NOMO-1 treated with dmso at 0.1 percent for 144 hours (cell line): ENCODE measurements around the gene NAT8L.

Experiments used
- DNase-seq: peaks from one replicate; lab custom pipeline; 2025; ENCODE audit not compliant: unreplicated experiment; lab: John Stamatoyannopoulos, UW

The NAT8L gene

DNA sequence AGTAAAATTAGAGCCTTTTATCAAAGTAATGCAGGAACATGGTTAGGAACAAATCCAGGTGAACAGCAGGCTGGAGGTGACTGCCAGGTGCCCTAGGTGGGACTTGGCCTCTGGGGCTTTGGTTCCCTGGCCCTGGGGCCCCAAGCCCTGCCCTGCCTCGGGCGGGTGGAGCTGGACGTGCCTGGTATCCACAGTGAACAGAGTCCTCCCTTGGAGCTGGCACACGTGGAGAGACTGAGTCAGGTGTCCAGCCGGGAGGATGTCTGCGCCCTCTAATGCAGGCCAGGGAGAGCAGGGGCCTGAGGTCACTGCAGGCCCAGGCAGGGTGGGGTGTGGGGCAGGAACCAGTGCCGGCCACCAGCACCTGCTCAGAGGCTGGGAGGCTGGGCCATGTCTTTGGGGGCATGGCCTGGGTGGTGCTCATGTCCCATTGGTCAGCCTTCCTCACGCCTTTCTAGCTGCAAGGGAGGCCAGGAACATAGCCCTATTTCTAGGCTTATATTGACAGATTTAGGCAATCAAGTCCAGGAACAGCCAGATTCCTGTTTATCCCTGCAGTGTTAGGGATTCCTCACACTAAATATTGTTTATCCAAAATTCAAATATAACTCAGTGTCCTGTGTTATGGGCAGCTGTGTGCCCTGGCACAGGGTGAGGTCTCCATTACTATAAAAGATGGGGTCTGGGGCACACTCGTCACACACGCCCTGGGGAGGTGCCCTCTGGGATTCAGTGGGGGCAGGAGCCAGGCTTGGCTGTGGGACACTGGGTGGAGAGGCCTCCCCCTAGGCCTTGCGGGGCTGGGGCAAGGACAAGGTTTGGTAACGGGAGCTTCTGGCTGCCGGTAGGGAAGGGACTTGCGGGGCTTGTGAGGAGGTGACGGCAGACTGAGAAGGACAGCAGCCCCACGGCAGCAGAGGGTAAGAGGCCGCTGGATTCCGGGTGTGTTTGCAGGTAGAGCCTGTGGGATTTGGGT is 14.3 kb upstream of the NAT8L start:
- DNase-seq = no peak

DNA sequence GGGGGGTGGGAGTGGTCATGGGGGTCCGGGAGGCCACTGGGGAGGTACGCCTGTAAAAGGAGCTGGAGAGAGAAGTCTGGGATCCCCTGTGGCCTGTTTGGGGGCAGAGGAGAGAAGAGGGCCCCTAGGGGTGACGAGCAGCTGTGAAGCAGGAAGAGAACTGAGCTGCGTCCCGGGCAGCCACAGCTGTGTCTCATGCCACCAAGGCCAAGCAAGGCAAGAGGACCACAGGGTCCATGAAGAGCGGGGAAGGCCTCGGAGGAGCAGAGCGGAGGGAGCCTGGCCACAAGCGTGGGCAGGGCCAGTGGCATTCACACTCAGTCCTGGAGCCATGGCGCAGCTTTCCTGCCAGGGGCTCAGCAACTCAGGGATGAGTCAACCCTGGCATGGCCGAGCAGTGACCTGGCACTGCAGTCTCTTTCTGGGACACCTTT is 13.6 kb upstream of the NAT8L start:
- no peak for DNase-seq

DNA sequence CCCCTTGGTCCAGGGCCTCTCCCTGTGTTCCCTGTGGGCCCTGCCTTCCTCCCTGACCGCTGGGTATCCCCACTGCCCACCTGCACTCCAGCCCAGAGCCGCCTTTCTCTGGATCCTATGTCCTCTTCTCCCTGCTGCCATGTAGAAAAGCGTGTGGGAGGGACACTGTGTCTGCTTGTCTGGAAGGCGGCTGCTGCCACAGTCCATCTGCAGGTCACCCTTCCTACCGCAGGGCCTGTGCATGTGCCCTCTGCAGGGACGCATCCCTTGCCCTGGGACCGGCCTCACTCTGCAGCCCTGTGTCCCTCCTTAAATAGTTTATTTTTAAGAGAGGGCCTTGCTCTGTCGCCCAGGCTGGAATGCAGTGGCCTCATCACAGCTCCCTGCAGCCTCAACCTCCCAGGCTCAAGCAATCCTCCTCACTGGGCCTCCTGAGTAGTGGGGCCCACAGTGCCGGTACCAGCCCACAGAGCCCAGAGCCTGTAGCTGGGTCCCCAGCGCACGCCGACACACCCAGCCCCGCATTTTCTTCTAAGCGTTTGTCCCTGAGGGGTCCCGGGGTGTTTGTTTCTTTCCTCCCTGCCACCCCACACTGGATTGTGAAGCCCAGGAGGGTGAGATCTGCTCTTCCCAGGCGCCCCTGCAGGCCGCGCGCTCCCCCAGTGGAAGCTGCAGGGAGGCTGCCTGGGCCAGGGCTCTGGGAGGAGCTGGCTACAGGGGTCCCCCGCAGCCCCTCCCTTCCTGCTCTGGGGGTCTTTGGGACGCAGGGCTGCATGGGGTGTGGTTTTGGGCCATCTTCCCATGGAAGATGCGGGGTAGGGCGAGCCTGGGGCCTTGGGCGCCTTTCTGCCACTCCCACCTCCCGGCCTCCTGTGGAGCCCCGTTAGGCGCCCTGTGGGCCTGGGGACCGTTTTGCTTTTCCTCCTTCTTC is 12.8 kb upstream of the NAT8L start:
- DNase-seq = no peak

DNA sequence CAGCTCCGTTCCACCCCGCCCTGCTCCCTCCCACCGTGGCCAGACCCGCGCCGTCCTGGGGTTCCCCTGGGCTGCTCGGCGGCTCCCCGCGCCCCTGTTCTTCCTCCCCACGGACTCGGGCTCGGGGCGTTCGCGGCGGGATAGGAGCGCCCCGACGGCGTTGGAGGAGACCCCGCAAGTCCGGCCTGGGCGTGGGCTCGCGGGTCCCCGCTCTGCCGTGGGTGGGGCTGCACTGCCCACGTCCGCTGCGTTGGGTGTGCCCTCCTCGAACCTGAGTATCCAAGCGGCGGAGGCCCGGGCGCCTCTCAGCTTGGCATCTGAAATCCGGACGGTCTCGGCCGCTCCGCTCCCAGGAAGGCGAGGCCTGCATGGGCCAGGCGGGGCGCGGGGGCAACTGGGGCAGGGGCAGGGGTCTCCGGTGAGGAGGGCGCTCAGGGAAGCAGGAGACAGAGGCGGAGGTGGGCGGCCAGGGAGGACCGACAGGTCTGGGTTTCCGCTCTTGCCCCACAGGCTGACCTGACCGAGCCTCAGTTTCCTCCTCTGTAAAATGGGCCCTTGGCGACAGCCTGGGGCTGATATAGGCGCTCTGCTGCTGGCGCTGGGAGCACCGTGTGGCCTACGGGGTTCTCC is 12.0 kb upstream of the NAT8L start:
- DNase-seq = no peak

DNA sequence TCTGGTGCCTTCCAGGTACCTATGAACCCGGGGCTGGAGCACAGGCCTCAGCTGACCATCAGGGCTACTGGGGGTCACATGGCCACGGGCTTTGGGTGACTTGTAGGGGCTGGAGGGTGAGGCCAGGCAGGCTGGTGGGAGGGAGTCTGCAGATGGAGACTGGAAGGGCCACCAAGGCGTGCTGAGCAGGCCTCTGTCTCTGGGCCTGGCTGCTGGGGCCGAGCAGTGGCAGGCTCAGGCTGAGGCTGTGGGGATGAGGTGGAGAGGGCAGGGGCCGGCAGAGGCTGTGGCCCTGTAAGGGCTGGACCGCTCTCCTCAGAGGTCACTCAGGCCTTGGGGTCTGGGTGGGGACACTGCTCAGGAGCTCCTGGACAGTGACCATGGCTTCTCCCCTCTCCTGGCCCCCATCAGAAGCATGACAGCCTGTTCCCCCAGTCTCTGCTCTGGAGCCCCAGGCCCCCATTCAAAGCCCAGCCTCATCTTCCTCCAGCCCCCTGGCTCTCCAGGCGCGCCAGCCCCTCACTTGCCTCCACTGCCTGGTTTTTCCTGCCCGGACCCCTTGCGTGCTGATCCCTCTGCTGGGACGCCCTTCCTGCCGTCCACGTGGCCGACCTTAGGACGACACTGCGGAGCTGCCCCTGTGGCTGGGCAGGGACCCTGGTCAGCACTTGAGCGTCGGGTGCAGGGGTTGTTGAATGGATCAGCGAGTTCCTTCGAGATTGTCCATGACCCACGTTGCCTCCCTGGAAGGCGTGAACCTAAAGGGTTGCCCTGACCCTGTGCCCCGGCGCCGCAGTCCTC is 11.1 kb upstream of the NAT8L start:
- no peak for DNase-seq

DNA sequence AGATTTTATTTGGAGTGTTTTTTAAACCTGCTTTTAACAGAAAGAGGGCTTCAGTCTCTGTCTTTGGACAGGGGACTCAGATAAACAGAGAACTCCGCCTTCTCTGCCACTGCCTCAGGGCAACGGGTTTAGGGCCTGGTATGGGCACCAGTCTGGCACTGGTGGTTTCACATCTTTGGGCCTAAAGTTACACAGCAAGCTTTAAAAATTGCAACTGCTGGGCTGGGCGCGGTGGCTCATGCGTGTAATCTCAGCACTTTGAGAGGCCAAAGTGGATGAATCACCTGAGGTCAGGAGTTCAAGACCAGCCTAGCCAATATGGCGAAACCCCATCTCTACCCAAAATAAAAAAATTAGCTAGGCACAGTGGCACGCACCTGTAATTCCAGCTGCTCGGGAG is 10.3 kb upstream of the NAT8L start:
- no peak for DNase-seq

DNA sequence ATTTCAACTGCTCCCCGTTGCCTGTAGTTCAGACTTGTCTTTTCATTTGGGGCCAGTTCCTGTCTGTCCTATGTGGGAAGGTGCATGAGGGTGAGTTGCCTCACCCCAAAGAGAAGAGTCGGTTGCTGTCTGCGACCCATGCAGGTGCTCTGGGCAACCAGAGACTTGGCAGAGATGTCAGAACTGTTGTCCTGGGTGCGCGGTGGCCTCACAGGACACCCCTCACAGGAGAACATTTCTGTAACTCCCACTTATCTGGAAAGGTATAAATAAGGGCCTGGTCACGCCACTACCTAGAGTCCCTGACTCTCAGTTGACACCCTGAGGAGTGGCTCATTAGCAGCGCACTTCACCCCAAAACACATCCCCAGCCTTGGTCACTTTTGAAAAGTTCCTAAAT is 9.7 kb upstream of the NAT8L start:
- DNase-seq = no peak

DNA sequence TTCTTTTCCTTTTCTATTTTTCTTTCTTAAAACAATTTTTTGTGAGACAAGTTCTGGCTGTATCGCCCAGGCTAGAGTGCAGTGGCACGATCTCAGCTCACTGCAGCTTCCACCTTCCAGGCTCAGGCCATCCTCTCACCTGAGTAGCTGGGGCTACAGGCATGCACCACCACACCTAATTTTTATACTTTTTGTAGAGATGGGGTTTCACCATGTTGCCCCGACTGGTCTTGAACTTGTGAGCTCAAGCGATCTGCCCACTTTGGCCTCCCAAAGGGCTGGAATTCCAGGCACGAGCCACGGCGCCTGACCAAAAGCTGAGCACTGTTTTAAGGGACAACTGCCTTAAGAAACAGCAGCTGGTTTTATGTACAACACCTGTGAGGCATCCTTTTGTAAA is 9.3 kb upstream of the NAT8L start:
- no peak for DNase-seq

DNA sequence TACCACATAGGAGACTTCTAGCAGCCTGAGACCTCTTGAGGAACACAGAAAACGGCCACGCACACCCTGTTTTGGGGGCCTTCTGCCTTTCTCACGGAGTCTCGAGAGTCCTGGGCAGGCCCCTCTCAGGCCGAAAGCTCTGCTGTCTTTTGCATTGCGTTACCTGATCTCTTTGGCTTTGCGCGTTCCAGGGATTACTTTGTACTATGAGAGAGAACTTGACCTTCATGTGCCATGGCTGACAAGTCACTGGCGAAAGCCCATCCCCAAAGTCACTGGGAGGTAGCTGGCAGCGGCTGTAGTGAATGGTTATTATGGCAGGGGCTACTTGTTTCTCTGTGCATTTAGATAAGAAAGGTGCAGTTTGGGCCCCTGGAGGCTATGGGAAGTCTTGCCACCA is 8.0 kb upstream of the NAT8L start:
- no peak for DNase-seq

DNA sequence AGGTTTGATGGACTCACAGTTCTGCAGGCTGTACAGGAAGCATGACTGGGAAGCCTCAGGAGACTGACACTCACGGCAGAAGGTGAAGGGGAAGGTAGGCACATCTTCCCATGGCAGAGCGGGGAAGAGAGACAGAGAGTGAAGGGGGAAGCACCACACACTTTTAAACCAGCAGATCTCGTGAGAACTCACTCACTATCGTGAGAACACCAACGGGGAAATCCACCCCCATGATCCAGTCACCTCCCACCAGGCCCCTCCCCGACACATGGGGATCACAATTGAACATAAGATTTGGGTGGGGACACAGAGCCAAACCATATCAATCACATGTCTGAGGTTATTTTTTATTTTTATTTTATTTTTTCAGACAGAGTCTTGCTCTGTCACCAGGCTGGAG is 4.9 kb upstream of the NAT8L start:
- no peak for DNase-seq

DNA sequence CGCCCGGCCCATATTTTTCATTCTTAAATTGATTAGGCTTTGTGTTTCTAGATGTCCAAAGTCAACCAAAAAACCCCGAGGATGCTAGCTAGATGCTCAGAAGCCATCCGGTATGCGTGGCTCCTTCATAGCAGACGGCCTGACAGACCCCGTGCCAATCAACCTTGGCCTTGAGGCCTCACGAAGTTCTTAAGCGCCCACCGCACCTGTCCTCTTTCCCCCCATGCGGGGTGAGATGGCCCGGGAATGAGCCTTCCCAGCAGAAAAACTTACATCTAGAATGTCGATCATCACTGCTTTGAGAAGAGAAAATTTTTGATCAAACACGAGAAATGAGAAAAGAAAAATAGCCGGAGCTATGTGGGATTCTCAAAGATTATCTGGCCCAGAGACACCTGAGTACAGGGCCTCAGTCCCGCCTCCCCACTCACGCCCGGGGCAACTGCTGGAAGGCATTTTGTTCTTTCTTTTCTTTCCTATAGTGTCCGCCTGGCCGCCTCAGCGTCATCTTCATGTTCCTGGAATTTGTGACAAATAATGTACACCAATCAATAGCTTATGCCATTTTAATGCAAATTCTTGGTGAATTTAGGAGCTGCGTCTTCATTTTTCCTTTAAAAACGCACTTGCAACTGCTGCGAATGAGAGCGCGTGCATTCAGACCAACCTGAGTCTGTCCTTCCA is 1.6 kb upstream of the NAT8L start:
- DNase-seq = no peak

DNA sequence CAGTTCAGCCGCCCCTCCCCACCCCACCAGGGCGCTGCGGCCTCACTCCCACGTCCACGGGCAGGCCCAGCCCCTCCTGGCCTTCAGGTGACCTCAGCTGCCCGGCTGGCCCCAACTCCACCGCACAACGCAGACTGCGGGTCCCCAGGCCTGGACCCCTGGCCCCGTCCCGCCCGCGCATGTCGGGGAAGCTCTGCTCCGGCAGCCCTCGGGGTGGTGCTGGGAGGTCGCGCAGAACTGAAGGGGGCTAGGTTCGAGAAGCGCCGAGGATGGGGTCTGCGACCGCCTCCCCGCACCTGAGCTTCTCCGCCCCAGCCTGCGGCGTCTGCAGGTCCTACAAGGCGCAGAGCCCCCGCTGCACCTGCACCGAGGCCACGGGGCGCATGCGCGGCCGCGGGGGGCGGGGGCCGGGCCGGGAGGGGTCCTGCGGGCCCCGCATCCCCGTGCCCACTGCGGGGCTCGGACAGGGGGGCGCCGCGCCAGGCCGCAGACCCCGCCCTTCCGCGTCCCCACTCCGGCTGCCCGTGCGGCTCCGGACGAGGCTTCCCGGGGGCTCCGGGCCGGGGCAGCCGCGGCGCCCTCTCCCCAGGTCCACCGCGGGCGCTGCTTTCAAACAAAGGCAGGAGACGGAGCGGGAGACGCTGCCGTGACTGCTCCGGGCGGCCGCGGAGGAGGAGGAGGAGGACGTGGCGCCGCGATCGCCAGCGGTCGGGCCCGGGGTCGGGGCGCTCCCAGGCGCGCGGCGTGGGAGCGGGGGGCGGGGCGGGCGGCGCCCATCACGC is 672 bp upstream of the NAT8L start:
- no peak for DNase-seq

DNA sequence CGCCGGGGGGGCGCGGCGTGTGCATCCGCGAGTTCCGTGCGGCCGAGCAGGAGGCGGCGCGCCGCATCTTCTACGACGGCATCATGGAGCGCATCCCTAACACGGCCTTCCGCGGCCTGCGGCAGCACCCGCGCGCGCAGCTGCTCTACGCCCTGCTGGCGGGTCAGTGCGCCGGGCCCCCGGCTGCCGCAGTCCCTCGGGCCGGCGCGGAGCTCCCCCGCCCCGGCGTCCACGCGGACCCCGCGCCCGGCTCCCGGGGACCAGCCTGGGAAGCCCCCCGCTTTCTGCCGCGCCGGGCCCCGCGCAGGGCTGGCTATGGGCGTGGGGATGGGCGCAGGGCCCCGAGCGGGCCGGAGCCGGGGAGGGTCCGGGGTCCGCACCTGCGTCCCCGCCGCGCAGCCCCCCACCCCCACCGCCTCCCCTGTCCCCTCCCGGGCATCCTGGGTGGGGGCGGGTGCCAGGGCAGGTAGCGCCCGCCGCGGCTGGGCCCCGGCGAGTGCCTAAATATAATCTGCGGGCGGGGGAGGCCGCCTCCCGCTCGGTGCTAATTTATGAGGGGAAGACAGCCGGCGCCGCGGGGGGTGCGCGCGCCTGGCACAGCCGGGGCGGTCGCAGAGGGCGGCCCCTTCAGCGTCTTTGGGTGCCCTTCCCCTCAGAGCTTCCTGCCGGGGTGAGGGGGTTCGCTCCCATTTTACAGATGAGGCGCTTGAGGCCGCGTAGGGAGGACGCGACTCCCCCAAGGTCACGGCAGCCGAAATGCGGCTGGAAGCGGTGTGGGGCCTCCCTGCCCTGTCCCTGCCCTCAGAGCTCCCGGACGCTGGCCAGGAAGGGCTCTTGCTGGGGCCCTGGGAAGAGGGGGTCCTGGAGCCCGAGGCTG is 837 bp downstream of the NAT8L start:
- DNase-seq = no peak

DNA sequence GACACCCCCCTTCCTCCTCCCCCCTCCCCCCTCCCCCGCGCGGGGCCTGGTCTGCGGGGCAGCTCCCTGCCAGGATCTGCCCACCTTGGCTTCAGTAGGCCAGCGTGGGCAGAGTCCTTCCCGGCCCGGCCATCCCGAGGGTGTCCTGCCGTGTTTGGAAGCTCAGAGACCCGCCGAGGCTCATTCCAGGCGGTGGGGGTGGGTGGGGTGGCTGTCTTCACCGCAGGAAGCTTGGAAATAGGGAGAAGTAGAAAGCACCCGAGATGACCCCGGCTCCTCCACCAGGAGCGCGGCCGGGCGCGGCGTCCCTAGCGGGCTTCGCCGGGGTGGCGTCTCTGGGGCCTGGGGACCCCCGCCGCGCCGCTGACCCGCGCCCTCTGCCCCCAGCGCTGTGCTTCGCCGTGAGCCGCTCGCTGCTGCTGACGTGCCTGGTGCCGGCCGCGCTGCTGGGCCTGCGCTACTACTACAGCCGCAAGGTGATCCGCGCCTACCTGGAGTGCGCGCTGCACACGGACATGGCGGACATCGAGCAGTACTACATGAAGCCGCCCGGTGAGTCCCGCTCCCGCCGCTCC is 1.6 kb downstream of the NAT8L start:
- DNase-seq = no peak

DNA sequence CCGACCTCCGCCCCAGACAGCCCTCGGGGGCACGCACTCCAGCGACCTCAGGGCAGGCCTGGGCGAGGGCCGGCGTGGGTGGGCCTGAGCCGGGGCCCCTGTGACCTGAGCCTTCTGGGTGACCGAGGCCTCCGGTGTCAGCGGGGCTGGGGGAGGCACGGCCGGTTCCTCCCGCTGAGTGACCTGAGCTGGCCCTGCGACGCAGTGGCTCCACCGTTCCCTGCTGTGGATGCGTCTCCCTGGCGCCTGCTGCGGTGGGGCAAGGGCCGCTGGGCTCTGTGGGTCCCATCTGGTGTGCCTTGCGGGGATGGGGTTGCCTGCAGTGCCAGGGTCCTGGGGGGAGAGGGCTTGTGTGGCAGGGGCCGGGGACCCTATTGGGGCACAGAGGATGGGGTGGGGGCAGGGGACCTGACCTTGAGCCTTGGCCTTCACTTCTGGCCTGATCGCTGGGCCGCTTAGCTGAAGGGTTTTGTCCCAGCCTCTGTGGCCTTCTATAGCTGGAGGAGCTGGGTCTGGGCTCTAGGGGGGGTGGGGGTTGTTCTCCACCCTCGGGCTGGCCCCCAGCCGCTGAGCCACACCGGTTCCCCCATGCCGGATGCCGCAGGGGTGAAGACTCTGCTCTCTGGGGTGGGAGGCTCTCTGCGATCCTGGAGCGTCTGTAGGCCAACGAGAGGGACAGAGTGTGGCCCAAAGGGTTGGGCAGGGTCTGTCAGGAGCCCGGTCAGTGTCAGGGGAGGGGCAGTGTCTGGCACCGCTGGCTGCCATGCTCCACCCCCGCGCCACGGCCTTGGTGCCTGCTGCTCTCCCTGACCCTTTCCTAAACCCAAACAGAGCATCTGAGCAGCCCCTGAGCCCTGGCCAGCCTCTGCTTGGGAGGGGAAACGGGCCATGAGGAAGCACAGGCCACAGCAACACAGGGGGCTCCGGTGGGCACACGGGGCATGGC is 2.3 kb downstream of the NAT8L start:
- DNase-seq = no peak

DNA sequence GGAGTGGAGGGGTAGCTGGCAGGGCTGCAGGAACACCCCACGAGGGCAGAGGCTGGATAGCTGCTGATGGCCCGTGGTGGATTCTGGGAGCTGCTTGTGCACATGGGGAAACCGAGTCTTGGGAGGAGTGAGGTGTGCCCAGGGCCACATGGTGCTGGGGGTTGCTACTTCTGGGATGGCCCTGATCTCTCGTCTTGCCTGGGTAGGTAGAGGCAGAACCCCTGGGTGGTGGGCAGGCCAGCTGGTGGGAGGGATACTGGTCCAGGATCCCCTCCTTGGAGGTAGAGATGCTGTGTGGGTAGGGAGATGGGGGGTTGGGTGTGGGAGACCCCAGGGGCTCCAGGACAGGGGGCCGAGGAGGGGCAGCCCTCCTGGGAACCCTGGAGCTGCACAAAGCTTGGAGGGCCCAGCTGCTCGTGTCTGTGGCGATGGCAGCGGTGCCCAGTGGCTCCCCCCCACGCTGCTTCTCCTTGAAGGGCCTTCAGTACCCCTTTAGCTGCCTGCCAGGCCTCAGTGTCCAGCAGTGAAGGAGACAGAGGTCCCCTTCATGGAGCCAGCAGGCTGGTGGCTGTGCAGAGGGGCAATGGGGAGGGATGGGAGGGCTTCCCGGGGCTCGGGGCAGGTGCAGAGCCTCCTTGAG is 3.2 kb downstream of the NAT8L start:
- no peak for DNase-seq
